Astrocyte (in vitro differentiated cells and primary cell): ENCODE data around the gene C19orf12. TPM values are rescaled to one million over a fixed set of nuclear protein-coding genes. Genes with fewer than 3 reads are reported as not detected.

Experiments
- DNase-seq: peaks from one replicate; pipeline ENCODE4 v3.0.0-alpha.2; 2010; ENCODE audit warnings: low read depth
- FAIRE-seq: peaks from 2 replicates; lab custom pipeline; 2011; peaks lifted over from hg19 to GRCh38; lab: Jason Lieb, UNC
- H2AFZ ChIP-seq: 2 replicates; pipeline ENCODE4 v1.6.0; 2012; ENCODE audit warnings: low read depth, low read length, inconsistent platforms
- H3K27ac ChIP-seq: 2 replicates; pipeline ENCODE4 v1.5.1; 2011; ENCODE audit warnings: low read depth, low read length, inconsistent platforms
- H3K27me3 ChIP-seq: 2 replicates; pipeline ENCODE4 v1.6.0; 2011; ENCODE audit warnings: low read length, inconsistent platforms; ENCODE audit not compliant: insufficient read depth
- H3K36me3 ChIP-seq: 2 replicates; pipeline ENCODE4 v1.5.1; 2011; ENCODE audit warnings: low read length, inconsistent platforms; ENCODE audit not compliant: insufficient read depth
- H3K4me1 ChIP-seq: 2 replicates; pipeline ENCODE4 v1.5.1; 2011; ENCODE audit warnings: low read length, inconsistent platforms; ENCODE audit not compliant: insufficient read depth
- H3K4me2 ChIP-seq: 2 replicates; pipeline ENCODE4 v1.6.0; 2012; ENCODE audit warnings: low read length, inconsistent platforms
- H3K4me3 ChIP-seq: 2 replicates; pipeline ENCODE4 v1.5.1; 2011; ENCODE audit warnings: low read depth, mild to moderate bottlenecking, low read length, inconsistent platforms; ENCODE audit not compliant: insufficient read depth
- H3K79me2 ChIP-seq: 2 replicates; pipeline ENCODE4 v1.6.0; 2012; ENCODE audit warnings: mild to moderate bottlenecking, low read length, inconsistent platforms; ENCODE audit not compliant: insufficient read depth
- H3K9ac ChIP-seq: 2 replicates; pipeline ENCODE4 v1.6.0; 2012; ENCODE audit warnings: mild to moderate bottlenecking, low read length, inconsistent platforms
- H3K9me3 ChIP-seq: 2 replicates; pipeline ENCODE4 v1.5.1; 2012; ENCODE audit warnings: low read depth, mild to moderate bottlenecking, low read length, inconsistent platforms; ENCODE audit not compliant: insufficient read depth
- H4K20me1 ChIP-seq: 2 replicates; pipeline ENCODE4 v1.6.0; 2012; ENCODE audit warnings: low read length, inconsistent platforms; ENCODE audit not compliant: insufficient read depth
- H3K27ac Mint-ChIP-seq: one replicate; pipeline ENCODE4 v1.8.0; 2021; ENCODE audit warnings: mild to moderate bottlenecking, mixed read lengths; ENCODE audit not compliant: unreplicated experiment
- H3K27me3 Mint-ChIP-seq: one replicate; pipeline ENCODE4 v1.8.0; 2021; ENCODE audit warnings: low read depth, mixed read lengths; ENCODE audit not compliant: unreplicated experiment
- H3K36me3 Mint-ChIP-seq: one replicate; pipeline ENCODE4 v1.8.0; 2021; ENCODE audit warnings: low read depth, mixed read lengths; ENCODE audit not compliant: unreplicated experiment
- H3K4me1 Mint-ChIP-seq: one replicate; pipeline ENCODE4 v1.8.0; 2021; ENCODE audit warnings: low read depth, mixed read lengths; ENCODE audit not compliant: unreplicated experiment
- H3K4me3 Mint-ChIP-seq: one replicate; pipeline ENCODE4 v1.8.0; 2021; ENCODE audit warnings: mild to moderate bottlenecking, moderate library complexity, mixed read lengths; ENCODE audit not compliant: unreplicated experiment
- H3K9me3 Mint-ChIP-seq: one replicate; pipeline ENCODE4 v1.8.0; 2021; ENCODE audit warnings: mild to moderate bottlenecking, mixed read lengths; ENCODE audit not compliant: unreplicated experiment
- EZH2 ChIP-seq: IDR thresholded peaks from 2 replicates; pipeline ENCODE4 v1.6.1; 2012; ENCODE audit warnings: mild to moderate bottlenecking, low read length, inconsistent platforms; ENCODE audit not compliant: insufficient read depth
- total RNA-seq: library from RNA; stranded (reverse); gene quantifications from 2 replicates; pipeline ENCODE4 v1.2.1, GENCODE V29; 2021
- TF ChIP-seq, protein P1 (sequence below): IDR thresholded peaks from 2 replicates; pipeline ENCODE4 v1.5.1; 2011; ENCODE audit warnings: low read depth, mild to moderate bottlenecking, inconsistent platforms, low read length, moderate library complexity; ENCODE audit not compliant: insufficient read depth

The C19orf12 gene
- total RNA-seq, 1 donor from 2014 or later = 38.7 TPM

DNA sequence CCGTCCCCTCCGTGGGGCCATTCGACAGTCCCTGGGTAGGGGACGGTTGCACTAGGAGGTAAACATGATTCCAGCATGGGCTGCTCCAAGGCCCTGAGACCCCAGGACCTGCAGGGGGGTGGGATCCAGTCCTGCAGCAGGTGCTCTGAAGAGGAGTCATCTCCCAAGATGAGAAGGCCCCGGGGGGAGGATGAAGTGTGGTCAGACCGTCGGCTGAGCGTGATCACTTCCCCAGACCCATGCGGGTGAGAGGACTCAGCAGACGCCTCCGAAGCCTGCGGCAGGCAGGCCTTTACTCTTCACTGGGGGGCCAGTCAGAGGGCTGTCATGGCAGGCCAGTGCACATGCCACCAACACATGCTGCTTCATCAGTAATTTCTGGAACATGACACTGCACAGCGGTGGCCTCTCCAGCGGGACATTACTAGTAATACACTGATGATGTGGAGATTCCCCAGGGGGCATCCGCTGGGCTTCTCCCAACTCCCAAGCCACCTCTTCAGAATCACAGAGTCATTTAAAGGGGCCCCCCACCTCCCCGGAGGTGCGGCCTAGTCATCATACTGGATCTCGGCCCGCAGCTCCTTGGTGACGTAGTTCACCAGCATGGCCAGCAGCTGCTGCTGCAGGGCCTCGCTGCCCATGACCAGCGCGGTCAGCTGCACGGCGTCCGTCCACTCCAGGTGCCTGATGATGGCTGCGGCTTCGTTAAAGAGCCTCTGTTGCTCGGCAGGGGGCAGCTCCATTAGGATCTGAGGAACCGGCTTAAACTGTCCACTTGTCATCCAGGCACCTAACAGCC is 12.7 kb downstream of the C19orf12 start:
- Mint-ChIP-seq H3K27me3 (no peaks in the 10 kb centered on the region), H3K27ac (no peak overlapping the region), H3K4me1 (peaks cover 3% of the 10 kb centered on the region), H3K9me3 (no peaks in the 10 kb centered on the region), H3K4me3 (no peak overlapping the region), H3K36me3 (peaks cover 7% of the 10 kb centered on the region)
- no peak overlapping the region for H3K4me2 ChIP-seq
- no peaks in the 10 kb centered on the region for H3K27me3 ChIP-seq
- no peak overlapping the region for H3K9ac ChIP-seq
- H3K9me3 ChIP-seq = no peaks in the 10 kb centered on the region
- no peak overlapping the region for H3K27ac ChIP-seq
- TF ChIP-seq, protein P1, sequence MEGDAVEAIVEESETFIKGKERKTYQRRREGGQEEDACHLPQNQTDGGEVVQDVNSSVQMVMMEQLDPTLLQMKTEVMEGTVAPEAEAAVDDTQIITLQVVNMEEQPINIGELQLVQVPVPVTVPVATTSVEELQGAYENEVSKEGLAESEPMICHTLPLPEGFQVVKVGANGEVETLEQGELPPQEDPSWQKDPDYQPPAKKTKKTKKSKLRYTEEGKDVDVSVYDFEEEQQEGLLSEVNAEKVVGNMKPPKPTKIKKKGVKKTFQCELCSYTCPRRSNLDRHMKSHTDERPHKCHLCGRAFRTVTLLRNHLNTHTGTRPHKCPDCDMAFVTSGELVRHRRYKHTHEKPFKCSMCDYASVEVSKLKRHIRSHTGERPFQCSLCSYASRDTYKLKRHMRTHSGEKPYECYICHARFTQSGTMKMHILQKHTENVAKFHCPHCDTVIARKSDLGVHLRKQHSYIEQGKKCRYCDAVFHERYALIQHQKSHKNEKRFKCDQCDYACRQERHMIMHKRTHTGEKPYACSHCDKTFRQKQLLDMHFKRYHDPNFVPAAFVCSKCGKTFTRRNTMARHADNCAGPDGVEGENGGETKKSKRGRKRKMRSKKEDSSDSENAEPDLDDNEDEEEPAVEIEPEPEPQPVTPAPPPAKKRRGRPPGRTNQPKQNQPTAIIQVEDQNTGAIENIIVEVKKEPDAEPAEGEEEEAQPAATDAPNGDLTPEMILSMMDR = no peak
- no peak for TF ChIP-seq EZH2
- H4K20me1 ChIP-seq = peaks cover 20% of the 10 kb centered on the region
- H3K4me1 ChIP-seq = no peaks in the 10 kb centered on the region
- no peak overlapping the region for H3K4me3 ChIP-seq
- H2AFZ ChIP-seq = no peak overlapping the region
- DNase-seq (no peak), FAIRE-seq (no peak)
- H3K79me2 ChIP-seq = no peaks in the 10 kb centered on the region
- H3K36me3 ChIP-seq = peaks cover 4% of the 10 kb centered on the region

DNA sequence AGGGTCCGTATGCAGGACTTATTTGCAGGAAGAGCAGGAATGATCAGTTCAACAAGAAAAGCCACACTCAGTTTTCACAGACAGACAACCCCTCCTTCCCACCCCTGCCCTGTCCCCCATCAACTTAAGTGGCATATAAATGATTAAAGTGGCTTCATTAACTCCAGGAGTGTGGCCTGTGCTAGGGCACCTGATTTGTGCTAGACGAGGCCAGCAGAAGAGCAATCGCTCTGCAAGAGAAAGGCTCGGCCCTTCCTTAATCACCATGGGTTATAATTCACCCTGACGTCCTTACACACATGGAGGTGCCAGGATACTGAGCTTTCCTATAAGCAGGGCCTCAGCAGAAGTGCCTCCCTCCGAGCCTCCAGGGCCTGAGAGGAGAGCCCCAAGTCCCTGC is 14.6 kb downstream of the C19orf12 start:
- no peak overlapping the region for H3K4me3 ChIP-seq
- H3K27ac ChIP-seq = no peak overlapping the region
- Mint-ChIP-seq H3K36me3 (peaks cover 5% of the 10 kb centered on the region), H3K4me3 (no peak overlapping the region), H3K4me1 (peaks cover 3% of the 10 kb centered on the region), H3K27ac (no peak overlapping the region), H3K27me3 (no peaks in the 10 kb centered on the region), H3K9me3 (no peaks in the 10 kb centered on the region)
- FAIRE-seq = no peak
- no peaks in the 10 kb centered on the region for H3K79me2 ChIP-seq
- H3K4me2 ChIP-seq = no peak overlapping the region
- H4K20me1 ChIP-seq = peaks cover 28% of the 10 kb centered on the region
- no peak for DNase-seq
- no peaks in the 10 kb centered on the region for H3K27me3 ChIP-seq
- H3K4me1 ChIP-seq = no peaks in the 10 kb centered on the region
- no peak overlapping the region for H3K9ac ChIP-seq
- H3K9me3 ChIP-seq = no peaks in the 10 kb centered on the region
- no peak overlapping the region for H2AFZ ChIP-seq
- H3K36me3 ChIP-seq = peaks cover 4% of the 10 kb centered on the region
- TF ChIP-seq EZH2 = no peak
- TF ChIP-seq, protein P1 = no peak

DNA sequence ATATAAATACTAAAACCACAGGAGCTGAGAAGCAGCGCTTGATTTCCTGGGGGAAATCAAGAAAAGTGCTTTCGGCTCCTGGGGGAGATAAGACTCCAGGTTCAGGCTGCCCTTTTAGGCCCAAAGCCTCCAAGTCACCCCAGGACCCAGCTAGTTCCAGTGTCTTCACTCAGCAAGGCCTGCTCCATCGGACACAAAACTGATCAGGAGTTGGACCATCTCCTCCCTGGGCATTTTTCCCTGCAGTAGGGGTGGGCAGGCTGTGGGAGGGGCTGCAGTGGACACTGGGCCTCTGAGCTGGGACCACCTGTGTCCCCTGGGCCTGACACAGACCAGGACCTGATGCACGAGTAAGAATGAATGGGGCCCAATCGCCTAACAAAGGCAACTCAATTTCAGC is 15.2 kb downstream of the C19orf12 start:
- Histone ChIP-seq H3K4me1 (no peaks in the 10 kb centered on the region), H3K9me3 (no peaks in the 10 kb centered on the region), H3K36me3 (peaks cover 3% of the 10 kb centered on the region), H3K4me2 (no peak overlapping the region), H3K4me3 (no peak overlapping the region), H3K27ac (no peak overlapping the region), H3K9ac (no peak overlapping the region), H2AFZ (no peak overlapping the region), H3K27me3 (no peaks in the 10 kb centered on the region), H3K79me2 (no peaks in the 10 kb centered on the region), H4K20me1 (peaks cover 31% of the 10 kb centered on the region)
- H3K27ac Mint-ChIP-seq = no peak overlapping the region
- no peaks in the 10 kb centered on the region for H3K9me3 Mint-ChIP-seq
- peaks cover 5% of the 10 kb centered on the region for H3K36me3 Mint-ChIP-seq
- no peak overlapping the region for H3K4me3 Mint-ChIP-seq
- DNase-seq (no peak), FAIRE-seq (no peak)
- TF ChIP-seq, protein P1 = no peak
- TF ChIP-seq EZH2 = no peak
- no peaks in the 10 kb centered on the region for H3K27me3 Mint-ChIP-seq
- H3K4me1 Mint-ChIP-seq = peaks cover 1% of the 10 kb centered on the region
